Upper lobe of left lung (tissue), 4 donors: Measurements from ENCODE around the gene FMN2.

Experiments used
- POLR2A ChIP-seq, 4 donors: fragments of 450-650 bp; IDR thresholded peaks; one replicate each; pipeline ENCODE4 v1.5.1; 2016 to 2017; ENCODE audit warnings: antibody characterized with exemption in 4 of 4, mild to moderate bottlenecking in 2 of 4
- TF ChIP-seq, protein P1 (sequence below), 6 experiments: fragments of 450-650 bp in 4 of 6; fragments of 200-600 bp in 2 of 6; sonication (generic) in 2 of 6; IDR thresholded peaks; one replicate each; pipeline ENCODE4 v1.5.1; 2016 to 2019; ENCODE audit warnings: antibody characterized with exemption in 6 of 6

DNA sequence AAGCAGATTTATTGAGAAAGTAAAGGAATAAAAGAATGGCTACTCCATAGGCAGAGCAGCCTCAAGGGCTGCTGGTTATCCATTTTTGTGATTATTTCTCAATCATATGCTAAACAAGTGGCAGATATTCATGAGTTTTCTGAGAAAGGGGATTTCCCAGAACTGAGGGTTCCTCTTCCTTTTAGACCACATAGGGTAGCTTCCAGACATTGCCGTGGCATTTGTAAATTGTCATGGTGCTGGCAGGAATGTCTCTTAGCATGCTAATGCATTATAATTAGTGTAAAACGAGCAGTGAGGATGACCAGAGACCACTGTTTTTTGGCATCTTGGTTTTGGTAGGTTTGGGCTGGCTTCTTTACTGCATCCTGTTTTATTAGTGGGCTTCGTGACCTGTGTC is 16.8 kb upstream of the FMN2 start:
- TF ChIP-seq POLR2A (IDR thresholded peaks at IDR 0.05): no peak
- TF ChIP-seq, protein P1, sequence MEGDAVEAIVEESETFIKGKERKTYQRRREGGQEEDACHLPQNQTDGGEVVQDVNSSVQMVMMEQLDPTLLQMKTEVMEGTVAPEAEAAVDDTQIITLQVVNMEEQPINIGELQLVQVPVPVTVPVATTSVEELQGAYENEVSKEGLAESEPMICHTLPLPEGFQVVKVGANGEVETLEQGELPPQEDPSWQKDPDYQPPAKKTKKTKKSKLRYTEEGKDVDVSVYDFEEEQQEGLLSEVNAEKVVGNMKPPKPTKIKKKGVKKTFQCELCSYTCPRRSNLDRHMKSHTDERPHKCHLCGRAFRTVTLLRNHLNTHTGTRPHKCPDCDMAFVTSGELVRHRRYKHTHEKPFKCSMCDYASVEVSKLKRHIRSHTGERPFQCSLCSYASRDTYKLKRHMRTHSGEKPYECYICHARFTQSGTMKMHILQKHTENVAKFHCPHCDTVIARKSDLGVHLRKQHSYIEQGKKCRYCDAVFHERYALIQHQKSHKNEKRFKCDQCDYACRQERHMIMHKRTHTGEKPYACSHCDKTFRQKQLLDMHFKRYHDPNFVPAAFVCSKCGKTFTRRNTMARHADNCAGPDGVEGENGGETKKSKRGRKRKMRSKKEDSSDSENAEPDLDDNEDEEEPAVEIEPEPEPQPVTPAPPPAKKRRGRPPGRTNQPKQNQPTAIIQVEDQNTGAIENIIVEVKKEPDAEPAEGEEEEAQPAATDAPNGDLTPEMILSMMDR (IDR thresholded peaks at IDR 0.05): no peak
